Heart left ventricle (tissue), 16 donors: Measurements from ENCODE around the gene HRH4. TPM values are rescaled to one million over a fixed set of nuclear protein-coding genes. Genes with fewer than 3 reads are reported as not detected.

ENCODE experiments used
- ATAC-seq, 4 donors: fragments of 200-7000 bp; cut with Tn5 transposase; one replicate each; pipeline ENCODE4 v1.9.1; 2020 to 2022; ENCODE audit warnings: moderate library complexity in 4 of 4, mild to moderate bottlenecking in 3 of 4, moderate number of reproducible peaks in 1 of 4
- DNase-seq, 5 donors: peaks; one replicate each; pipeline ENCODE4 v3.0.0-alpha.2; 2020
- H3K27ac ChIP-seq, 12 donors: fragments of 200-600 bp; sonication (generic) in 4 of 12; one replicate each; pipeline versions ENCODE4 v1.5.0 to v1.8.0; 2016 to 2022; ENCODE audit warnings: mild to moderate bottlenecking in 2 of 12
- H3K27me3 ChIP-seq, 9 donors: fragments of 200-600 bp; sonication (generic) in 2 of 9; one replicate each; pipeline versions ENCODE4 v1.5.1 to v1.8.0; 2016 to 2022; ENCODE audit warnings: mild to moderate bottlenecking in 3 of 9
- H3K36me3 ChIP-seq, 9 donors: fragments of 200-600 bp; sonication (generic) in 2 of 9; one replicate each; pipeline versions ENCODE4 v1.5.0 to v1.8.0; 2018 to 2022; ENCODE audit warnings: mild to moderate bottlenecking in 2 of 9
- H3K4me1 ChIP-seq, 12 donors: fragments of 200-600 bp; sonication (generic) in 4 of 12; one replicate each; pipeline versions ENCODE4 v1.5.0 to v1.8.0; 2016 to 2022; ENCODE audit warnings: mild to moderate bottlenecking in 3 of 12
- H3K4me3 ChIP-seq, 12 donors: fragments of 200-600 bp; sonication (generic) in 4 of 12; one replicate each; pipeline versions ENCODE4 v1.5.0 to v1.8.0; 2017 to 2022; ENCODE audit warnings: mild to moderate bottlenecking in 9 of 12, moderate library complexity in 4 of 12
- H3K9me3 ChIP-seq, 12 donors: fragments of 200-600 bp; sonication (generic) in 4 of 12; one replicate each; pipeline versions ENCODE4 v1.5.0 to v1.8.0; 2016 to 2022; ENCODE audit warnings: mild to moderate bottlenecking in 1 of 12
- CTCF ChIP-seq, 12 donors: fragments of 200-600 bp; sonication (generic) in 4 of 12; IDR thresholded peaks; one replicate each; pipeline versions ENCODE4 v1.5.0 to v1.8.0; 2018 to 2022; ENCODE audit warnings: antibody characterized with exemption in 12 of 12, mild to moderate bottlenecking in 5 of 12
- POLR2A ChIP-seq, 2 donors: fragments of 450-650 bp; IDR thresholded peaks; one replicate each; pipeline ENCODE4 v1.6.1; 2017; ENCODE audit warnings: antibody characterized with exemption in 2 of 2, mild to moderate bottlenecking in 2 of 2, moderate library complexity in 2 of 2
- WGBS, 4 donors: extraction: QIAGEN DNeasy Blood & Tissue Kit in 2 of 4; methylation state at CpG; one replicate each; pipeline versions ENCODE4 v1.1.5 to v1.1.7; 2013 to 2018; 5-methylcytosine and 5-hydroxymethylcytosine counted together
- intact Hi-C, 10 donors: fragments of 100-400 bp; cut with DNase I; formaldehyde crosslinking; loops; one replicate each; pipeline versions ENCODE4 v1.11.1 to v1.14.2; 2022
- polyA plus RNA-seq, 2 donors: library from polyadenylated mRNA; stranded (reverse); fragments of 200-250 nt; gene quantifications; one replicate each; pipeline ENCODE4 v1.2.3, GENCODE V29; 2013
- total RNA-seq, 9 donors: library from RNA; depleted of rRNA in 2 of 9; stranded (reverse); fragments of >200 nt in 2 of 9; fragmentation: NEBNext Ultra II Directional in 3 of 9; extraction: Animal tissue kit (Norgen Biotek cat#: 25700) in 3 of 9; gene quantifications; one replicate each; pipeline versions ENCODE4 v1.1.0 to v1.2.4, GENCODE V29; 2016 to 2023
- donor health status: ischemic (EF 13 %, LVEDD 7.1; RV severe dilation, severe dysfunction).
- donor health status: healthy with polysubstance abuse.
- donor health status: DM: no; HTN: yes; CAD: no.
- donor health status: DM: no; HTN: no; CAD: no.
- donor health status: ischemic (EF 25% LVEDD 6.9; RV normal size, moderate dysfunction).
- donor health status: ischemic (EF 25% LVEDD 5.7; RV mildly dilated, moderate dysfunction).
- donor health status: healthy.
- donor health status: DM: yes; HTN: yes; CAD: no.
- donor health status: ischemic (EF 35%, LVEDD 5.7; RV mildly dilated, moderate dysfunction).
- donor health status: nonischemic (EF 11% LVEDD 7.7; RV severe dilation, severe dysfunction).
- donor health status: DM: yes; HTN: yes; CAD: no.
- donor health status: PGD.
- donor health status: ischemic (EF 29% LVEDD 5.4; RV normal size, mild dysfunction).
- donor health status: nonischemic (EF 23%, LVEDD 6.1; RV moderate dilation, normal function).

Gene HRH4
- total and polyA plus RNA-seq, 11 donors: 0.16 to 0.24 (median 0.23) TPM; not detected in 8

- WGBS, 4 donors: 41 to 48% (median 45%) methylated on average over 7 of the region's 7 CpGs
- DNase-seq: no peak
- ATAC-seq: peak in 1 of 4 donors; percentile 61
- peak; percentile 75 to 86 (median 83) for TF ChIP-seq CTCF (IDR thresholded peaks at IDR 0.05)
- TF ChIP-seq POLR2A (IDR thresholded peaks at IDR 0.05): no peak
- Histone ChIP-seq H3K4me3 (no peak overlapping the region), H3K9me3 (no peaks in the 10 kb centered on the region), H3K27ac (no peak overlapping the region), H3K4me1 (peaks cover 0 to 6% (median 0%) of the 10 kb centered on the region in 12 donors), H3K36me3 (no peaks in the 10 kb centered on the region), H3K27me3 (no peaks in the 10 kb centered on the region)
- intact Hi-C loops: loop anchor here (2.0 to 10.0 kb wide), 10 partner anchors 126 to 314 kb away; no protein-coding TSS in a partner anchor
Measured at GRCh38 chr18:24488824-24489493, 28.5 kb downstream of the HRH4 start.

DNA sequence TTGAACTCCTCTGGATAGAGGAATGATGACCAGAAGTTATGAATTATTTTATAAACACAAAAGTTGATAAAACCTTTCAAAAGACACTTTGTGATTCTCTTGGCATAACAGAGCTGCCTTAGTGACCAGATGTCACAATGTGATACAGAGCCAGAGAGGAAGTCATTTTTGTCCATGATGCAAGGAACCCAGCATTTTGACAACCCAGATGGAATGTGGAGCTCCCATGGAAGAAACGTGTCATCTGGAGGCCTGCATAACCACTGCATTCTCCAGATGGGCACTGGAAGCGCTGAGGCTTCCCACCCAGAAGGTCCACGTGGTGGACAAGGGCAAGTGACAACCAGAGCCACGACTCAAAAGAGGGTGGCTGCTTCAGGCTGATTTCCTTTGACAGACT lies 30.1 kb downstream of the HRH4 start:
- TF ChIP-seq POLR2A (IDR thresholded peaks at IDR 0.05) (no peak), CTCF (IDR thresholded peaks at IDR 0.05) (no peak)
- no peaks in the 10 kb centered on the region for H3K27me3 ChIP-seq
- 30 to 40% (median 33%) methylated on average over 4 of the region's 4 CpGs for WGBS, 4 donors
- H3K4me1 ChIP-seq: peaks cover 0 to 6% (median 0%) of the 10 kb centered on the region in 12 donors
- no peak overlapping the region for H3K27ac ChIP-seq
- intact Hi-C loops: no loop called here
- peak in 2 of 4 donors; percentile 11 to 32 for ATAC-seq
- H3K9me3 ChIP-seq: no peaks in the 10 kb centered on the region
- no peaks in the 10 kb centered on the region for H3K36me3 ChIP-seq
- DNase-seq: no peak
- H3K4me3 ChIP-seq: no peak overlapping the region

GRCh38 chr18:24491927-24492834 lies 31.7 kb downstream of the HRH4 start:
- TF ChIP-seq POLR2A (IDR thresholded peaks at IDR 0.05): no peak
- TF ChIP-seq CTCF (IDR thresholded peaks at IDR 0.05): no peak
- Histone ChIP-seq H3K4me3 (no peak overlapping the region), H3K27me3 (no peaks in the 10 kb centered on the region), H3K36me3 (no peaks in the 10 kb centered on the region), H3K9me3 (no peaks in the 10 kb centered on the region), H3K27ac (no peak overlapping the region), H3K4me1 (peaks cover 0 to 6% (median 0%) of the 10 kb centered on the region in 12 donors)
- intact Hi-C loops: no loop called here
- 68 to 74% (median 73%) methylated on average over 21 of the region's 21 CpGs for WGBS, 4 donors
- DNase-seq (no peak), ATAC-seq (no peak)

GRCh38 chr18:24494586-24494985 lies 34.1 kb downstream of the HRH4 start:
- TF ChIP-seq CTCF (IDR thresholded peaks at IDR 0.05) (no peak), POLR2A (IDR thresholded peaks at IDR 0.05) (no peak)
- Histone ChIP-seq H3K4me3 (no peak overlapping the region), H3K27me3 (no peaks in the 10 kb centered on the region), H3K36me3 (no peaks in the 10 kb centered on the region), H3K27ac (no peak overlapping the region), H3K4me1 (peaks cover 0 to 6% (median 0%) of the 10 kb centered on the region in 12 donors), H3K9me3 (no peaks in the 10 kb centered on the region)
- intact Hi-C loops: no loop called here
- WGBS, 4 donors: 85 to 95% (median 89%) methylated on average over 2 of the region's 2 CpGs
- DNase-seq: no peak
- ATAC-seq: no peak
